NCI-H774 (cell line): ENCODE results near the gene NPB.
A peak's percentile ranks its signal among the peaks of the same experiment; 100 is the strongest.

Experiments
- DNase-seq: peaks from one replicate; lab custom pipeline; 2025; lab: John Stamatoyannopoulos, UW

NPB gene

DNA sequence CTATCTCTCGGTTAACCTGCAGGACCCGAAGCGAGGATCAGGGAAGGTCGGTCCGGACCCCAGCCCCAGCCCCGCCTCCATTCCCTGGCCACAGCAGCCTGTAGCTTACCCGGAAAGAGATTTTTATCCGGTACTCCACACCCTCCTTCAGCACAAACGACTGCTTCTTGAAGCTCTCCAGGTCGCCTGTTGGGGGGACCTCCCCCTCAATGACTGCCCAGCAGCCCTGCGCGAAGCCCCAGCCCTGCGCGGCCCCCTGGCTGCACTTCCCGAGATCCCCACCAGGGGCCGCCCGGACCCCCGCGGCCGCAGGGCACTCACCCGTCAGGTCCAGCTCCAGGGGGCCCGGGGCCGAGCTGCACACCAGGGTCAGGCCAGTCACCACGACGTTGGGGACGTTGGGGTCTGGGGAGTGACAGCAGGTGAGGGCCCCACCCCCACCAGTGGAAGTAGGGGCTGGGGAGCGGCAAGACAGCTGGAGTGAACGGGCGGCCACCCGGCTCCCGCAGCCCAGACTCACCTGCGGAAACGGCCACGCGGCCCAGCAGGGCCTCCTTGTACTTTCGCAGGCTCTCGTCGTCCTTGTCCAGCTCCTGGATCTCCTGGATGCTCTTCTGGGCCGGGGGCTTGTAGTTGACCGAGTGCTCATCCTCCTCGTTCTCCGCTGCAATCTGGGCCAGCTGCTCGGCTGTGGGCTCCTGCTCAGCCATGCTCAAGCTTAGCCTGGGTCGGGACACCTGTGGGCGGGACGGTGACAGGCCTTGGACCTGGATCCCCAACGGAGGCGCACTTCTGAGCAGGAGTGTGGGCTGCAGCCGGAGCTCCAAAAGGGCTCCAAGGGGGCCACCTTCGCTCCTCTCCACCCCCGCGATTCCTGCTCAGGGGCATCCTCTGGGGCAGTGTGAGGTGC lies 32.6 kb upstream of the NPB start:
- no peak for DNase-seq

DNA sequence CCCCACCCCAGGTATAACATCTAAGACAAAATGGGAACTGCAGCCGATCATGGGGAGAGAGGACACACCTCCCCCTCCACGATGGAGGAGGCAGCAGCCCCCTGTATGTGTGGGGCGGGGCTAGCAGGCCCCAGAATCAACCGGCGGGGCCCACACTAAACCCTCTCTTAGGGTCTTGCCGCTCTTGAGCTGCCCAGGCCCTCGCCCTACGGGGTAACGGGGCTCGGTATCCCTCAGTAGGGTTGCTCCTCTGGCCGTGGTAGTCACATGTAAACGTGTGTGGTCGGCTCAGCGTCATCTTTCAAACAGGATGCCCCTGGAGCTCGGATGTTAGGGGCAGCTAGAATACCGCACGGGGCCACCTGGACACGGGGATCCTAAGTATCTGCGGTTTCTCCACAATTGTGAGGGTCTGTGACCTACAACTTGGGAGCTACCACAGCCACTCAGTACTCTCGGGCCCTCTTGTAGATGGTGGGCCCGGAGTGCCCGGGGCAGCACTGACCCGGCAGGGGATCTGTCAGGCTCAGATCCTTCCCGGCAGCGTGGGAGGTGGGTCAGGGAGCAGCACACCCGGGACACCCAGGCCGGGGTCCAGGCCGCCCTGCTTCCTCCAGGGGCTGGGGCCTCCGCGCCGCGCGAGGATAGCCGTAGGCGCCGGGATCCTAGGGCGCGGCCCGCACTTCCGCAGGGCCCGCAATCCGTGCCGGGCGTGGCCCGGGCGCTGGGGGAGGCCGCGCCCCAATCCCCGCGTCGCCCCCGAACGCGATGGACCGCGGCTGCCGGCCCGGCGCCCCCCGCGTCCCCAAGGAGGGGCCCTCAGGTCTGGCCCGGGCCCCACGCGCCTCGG lies 31.7 kb upstream of the NPB start:
- no peak for DNase-seq

DNA sequence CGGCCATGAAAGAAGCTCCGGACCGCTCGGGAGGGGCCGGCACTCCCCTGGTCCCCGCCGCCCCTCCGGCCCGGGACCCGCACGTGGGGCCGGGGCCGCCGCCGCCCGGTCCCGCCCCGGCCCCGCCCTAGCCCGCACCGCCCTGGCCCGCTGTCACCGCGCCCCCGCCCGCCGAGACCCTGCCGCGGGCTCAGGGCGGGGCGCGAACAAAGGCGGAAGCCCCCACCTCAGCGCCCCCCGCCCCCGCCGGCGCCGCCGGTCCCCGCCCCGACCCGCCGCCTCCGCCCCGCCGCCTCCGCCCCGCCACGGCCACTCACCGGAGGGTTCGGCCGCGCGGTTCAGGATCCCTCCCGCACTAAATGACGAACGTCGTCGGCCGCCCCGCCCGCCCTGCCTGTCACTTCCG lies 31.1 kb upstream of the NPB start, which contains the start of gene ARHGDIA:
Gene ARHGDIA (minus strand): TSS at position 357 of the 406 bp plus-strand sequence. CDS start 1,407 bp downstream, outside the sequence.
- DNase-seq = no peak

DNA sequence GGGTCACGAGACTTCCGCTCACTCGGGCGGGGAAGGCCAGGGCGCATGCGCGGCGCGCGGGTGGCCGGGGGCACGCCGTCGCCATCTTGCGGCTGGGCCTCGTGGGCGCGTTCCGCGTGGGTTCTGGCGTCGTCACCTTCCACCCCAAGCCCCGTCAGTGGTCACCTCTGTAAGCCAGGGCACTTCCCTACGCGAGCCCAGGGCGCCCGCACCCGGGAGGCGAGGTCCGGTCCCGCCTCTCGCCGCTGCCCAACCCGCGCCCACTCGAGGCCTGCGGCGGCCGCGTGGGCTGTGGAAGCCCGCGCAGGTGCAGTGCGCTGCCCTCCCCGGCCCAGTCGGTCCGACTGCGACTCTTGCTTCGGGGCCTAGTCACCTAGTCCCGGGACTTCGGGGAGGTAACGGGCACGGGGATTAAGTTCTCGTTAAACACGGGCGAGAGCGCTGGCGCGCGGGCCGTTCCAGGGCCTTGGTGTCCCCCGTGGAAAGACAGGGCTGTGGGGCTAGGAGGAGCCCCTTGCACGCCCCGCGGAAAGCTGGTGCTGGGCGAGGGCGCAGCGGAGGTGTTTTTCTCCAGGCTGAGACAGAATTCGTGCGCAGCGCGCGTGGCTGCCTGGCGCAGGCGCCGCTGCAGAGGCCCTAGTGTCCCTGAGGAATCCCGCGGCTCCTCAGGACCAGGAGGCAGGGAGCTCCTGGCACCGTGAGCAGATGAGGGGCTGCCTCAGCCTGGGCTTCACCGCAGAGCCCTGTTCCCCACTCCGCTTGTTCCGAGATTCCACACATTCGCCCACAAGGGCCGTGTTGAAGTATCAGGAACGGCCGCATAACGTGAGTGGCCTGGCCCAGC lies 30.4 kb upstream of the NPB start:
- DNase-seq = peak; percentile 96

DNA sequence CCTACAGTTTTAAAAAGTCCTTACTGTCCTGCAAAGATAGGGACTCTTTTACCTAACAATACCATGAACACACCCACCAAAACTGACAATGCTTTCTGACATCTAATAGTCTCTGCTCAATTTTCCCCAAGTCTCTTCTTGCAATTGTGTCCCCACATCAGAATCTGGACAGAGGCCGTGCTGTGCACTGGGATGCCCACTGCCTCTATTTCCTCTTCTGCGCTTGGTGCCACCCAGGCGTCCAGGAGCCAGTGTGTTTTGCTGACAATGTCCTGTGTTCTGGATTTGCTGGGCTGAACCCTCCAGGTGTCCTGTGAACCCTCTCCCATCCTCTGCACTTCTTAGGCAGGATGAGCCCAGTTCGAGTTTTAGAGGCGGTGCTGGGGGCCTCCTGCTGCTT lies 24.5 kb upstream of the NPB start:
- DNase-seq = no peak

DNA sequence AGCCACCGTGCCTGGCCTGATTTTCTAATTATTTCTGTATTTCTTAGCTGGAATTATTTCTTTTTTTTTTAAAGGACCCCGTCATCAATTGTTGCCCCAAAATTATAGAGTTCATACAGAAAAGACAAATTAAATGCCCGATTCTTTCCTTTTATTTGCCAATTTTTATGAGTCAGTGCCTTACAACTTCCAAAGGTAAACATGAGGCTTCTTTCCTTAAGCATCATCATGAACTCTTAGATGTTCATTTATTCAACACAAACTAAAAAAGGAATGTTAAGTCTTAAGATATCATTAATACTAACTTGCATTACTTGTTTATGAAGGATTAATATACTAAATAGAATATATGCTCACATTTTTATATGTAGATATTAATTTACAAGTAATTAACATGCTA lies 23.7 kb upstream of the NPB start:
- no peak for DNase-seq

DNA sequence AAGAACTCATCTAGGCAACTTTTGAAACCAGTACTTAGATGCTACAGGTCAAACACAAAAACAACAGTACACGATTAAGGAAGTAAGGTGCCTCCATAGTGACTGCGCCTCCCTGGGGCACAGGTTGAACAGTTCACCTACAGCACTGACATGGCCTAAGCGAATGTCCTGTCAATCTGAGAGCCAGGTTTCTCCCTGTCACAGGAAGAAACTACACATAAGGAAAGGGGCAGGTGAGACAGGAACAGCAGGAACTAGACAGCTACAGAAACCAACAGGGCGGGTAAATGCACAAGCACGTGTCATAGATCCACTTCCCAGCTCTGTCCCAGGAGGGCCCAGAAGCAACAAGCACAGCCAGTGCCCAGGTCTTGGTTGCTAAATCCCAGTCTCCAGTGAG lies 22.9 kb upstream of the NPB start:
- DNase-seq = no peak

DNA sequence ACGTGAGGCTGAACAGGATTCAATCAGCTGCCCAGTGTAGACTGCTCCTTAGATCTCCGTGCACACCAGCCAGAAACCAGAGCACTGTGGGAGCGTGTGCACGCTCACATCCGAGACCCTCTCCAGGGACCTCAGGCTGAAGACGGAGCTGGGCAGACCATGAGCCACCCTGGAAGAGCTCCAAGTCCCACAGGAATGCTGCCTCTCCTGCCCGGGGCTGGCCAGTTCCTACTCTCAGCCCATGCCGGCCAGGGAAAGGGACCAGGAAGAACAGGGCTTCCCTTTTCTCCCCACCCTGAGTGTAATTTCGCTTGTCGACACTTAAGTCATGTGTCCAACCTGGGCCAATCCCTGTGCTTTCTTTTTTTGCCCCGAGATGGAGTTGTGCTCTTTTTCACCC lies 17.5 kb upstream of the NPB start:
- DNase-seq = no peak

DNA sequence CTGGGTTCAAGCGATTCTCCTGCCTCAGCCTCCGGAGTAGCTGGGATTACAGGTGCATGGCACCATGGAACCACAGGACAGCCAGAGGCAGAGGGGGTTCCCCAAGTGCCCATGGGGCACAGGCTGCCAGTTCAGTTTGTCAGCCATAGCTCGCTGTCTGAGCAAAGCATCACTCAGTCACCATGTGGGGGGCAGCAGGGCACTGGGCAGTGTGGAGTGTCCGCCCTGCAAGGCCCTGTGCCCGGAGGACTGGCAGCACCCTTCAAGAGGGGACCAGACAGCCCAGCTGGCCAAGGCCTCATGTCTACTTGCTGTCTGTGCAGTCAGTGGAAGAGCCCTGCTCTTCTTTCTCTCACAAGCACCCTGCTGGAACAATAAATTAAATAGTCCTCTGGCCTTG lies 17.1 kb upstream of the NPB start:
- no peak for DNase-seq

DNA sequence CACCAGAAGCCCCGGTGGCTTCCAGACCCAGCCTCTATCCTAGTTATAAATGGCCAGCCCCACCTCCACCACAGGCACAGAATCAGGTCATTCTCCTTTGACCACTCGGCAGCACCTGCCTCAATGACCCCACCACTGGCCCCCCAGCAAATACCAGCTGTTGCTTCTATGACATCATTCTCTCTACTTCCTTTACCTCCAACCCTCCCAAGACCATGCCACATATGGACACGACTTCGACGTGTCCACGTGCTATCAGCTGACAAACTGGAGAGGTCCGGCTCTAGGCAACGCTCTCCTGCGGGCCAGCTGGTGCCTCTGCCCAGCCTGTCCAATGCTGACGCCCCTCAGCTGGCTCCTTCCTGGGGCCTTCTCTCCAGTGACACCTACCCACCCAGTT lies 16.6 kb upstream of the NPB start:
- no peak for DNase-seq

DNA sequence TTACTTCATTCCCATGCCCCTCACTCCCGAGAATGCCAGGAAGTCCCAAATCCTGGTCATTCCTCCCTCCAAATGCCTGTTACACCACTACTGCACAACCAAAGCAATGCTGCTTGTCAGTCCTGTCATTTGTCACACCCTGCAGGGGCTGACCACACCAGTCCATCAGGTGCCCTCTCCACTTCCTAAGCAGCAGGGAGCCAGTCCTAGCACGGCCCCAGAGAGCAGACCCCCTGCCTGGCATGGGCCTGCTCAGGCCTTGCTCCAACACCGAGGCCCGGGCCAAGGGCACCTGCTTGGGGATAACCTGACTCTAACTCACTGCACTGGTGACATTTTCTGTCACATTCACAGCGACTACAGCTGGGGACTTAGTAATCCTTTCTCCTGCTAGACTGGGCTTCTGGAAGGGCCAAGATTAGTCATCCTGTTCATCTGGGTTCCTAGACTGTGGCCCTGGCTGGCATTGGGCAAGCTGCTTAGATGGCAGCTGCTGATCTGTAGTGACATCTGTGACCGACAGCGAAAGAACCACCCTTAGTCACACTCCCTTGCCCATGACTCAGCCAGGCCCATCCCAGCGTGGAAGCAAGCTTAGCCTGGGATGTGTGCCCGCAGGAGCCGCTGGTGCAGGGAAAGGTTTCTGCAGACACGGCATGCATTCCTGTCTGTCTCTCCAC lies 16.0 kb upstream of the NPB start:
- DNase-seq = no peak

DNA sequence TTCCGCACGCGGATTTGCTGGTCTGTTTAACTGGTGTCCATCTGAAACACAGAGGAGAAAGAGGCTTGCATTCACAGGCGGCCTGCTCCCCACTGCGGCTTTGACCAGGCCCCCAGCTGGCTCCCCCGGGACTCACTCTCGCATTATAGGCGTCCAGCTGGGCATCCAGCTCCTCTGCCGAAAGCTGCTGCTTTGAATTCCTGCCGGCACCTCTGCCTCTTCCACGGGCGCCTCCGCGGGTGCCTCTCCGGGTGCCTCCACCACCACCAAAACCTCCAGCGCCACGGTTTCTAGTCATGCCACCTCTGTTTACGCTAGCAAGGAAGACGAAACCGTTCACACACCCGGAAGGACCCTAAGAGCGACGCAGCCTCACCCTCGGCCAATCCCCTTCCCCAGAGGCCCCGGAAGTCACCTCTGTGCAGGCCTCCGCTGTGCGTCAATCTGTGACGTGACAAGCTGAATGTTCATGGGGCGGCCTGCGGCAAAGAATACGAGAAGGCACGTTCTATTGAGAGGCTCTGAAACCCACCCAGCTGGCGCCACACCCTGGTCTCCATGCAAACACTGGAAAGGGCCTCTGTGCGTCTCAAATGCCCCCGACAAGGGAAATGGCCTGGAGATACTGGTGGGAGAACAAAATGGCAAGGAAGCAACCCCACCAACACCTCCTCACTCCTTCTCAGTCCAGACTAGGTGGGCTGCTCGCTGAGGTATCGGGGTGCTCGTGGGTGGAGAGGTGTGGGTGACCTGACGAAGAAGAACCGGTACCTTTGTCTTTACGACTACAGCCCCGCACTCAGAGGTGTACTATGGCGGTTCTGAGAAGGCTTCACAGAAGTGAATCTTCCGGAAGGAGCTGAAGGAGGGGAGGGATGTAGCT lies 13.7 kb upstream of the NPB start:
- no peak for DNase-seq

DNA sequence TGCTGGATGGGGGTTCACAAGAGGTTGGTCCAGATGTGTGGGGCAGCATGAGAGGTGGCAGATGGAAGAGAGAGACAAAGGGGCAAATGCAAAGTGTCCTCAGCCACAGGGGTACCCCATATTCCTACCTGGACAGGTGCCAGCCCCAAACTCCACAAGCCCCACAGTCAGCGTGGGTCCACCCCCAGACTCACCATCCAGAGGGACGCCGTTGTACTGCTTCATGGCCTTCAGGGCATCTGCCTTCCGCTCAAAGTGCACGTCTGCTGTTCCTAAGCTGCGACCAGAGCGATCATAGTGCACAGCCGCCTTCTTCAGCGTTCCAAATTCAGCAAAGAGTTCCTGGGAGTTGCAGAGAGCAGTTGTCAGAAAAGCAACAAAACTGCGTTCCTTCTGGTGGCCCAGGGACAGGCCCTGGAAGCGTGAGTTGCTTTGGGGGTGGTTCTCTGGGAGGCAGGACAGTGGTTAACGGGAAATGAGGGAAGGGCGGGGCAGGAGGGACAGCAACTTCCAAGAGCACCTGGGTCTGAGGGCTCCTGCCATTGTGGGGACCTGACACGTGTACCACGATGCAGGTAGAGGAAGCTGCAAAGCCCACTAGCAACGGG lies 12.9 kb upstream of the NPB start:
- no peak for DNase-seq

DNA sequence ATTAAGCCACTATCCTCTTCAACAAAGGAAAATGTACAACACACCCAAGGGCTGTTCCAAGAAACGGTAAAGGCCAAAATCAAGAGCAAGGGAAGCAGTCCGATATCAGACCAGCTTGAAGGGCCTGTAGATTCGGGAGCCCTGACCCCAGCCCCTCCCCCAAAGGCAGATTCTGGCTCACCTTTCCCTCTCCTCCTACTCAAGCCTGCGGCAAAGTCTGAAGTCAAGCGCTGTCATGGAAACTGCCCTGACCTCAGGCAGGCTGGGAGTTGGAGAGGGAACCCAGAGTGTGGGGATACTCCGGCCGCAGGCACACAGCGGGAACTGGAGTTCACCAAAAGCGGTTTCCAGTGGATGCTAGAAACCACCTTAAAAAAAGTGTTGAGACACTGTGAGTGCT lies 12.4 kb upstream of the NPB start:
- no peak for DNase-seq

DNA sequence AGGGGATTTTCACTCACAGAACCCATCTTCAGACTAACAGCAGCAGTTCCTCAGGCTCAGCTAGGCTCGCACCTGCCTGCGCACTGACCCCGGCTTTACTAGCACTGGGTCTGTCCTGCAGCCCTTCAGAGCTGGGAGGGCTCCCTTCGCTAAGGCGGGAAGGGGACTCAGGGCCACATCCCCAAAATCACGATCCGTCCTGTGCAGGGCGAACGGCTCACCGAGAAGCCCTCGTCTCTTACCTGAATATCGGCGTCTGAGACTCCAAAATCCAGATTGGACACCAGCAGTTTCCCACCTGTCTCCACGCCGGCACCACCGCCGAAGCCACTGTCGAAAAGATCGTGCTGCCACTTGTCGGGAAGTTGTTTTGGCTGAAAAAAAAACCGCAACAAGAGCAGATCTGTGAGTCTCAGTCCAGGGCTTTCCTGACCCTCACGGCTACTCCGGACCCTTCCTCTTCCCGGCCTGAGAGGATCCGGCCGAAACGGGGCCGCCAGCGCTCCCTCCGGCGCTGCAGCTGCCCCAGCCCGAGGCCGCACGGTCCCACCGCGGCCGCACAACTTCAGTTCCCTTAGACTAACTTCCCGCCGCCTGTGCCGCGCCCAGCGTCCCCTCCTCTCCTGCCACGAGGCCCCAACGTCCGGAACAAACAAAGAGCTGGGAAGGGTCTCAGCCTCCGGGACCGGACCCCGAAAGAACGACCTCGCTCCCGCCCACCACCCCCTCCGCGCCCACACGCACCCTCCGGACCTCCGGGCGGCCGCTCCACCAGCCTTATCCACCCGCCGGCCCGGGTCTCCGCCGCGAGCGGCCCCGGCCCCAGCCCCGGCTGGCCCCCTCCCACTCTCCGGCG lies 11.4 kb upstream of the NPB start:
- DNase-seq = no peak

DNA sequence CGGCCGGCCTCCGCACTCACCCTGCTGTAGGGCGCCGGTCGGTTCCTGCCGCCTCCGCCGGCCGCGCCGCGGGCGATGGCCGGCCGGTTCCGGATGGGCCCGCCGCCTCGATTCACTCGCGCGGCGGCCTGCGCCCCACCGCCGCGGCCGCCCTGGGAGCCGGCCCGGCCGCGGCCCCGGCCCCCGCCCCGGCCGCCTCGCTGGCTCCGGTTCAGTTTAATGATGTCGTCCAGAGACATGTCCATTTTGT lies 10.8 kb upstream of the NPB start:
- no peak for DNase-seq

DNA sequence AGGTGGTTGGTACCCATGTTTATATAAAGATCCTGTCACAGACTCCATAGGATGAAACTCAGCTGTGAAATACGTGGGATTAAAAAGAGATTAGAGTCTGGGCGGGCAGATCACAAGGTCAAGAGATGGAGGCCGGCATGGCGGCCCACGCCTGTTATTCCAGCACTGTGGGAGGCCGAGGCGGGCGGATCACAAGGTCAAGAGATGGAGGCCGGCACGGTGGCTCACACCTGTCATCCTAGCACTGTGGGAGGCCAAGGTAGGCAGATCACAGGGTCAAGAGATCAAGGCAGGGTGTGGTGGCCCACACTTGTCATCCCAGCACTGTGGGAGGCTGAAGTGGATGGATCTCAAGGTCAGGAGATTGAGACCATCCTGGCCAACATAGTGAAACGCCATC lies 6.6 kb upstream of the NPB start:
- no peak for DNase-seq

DNA sequence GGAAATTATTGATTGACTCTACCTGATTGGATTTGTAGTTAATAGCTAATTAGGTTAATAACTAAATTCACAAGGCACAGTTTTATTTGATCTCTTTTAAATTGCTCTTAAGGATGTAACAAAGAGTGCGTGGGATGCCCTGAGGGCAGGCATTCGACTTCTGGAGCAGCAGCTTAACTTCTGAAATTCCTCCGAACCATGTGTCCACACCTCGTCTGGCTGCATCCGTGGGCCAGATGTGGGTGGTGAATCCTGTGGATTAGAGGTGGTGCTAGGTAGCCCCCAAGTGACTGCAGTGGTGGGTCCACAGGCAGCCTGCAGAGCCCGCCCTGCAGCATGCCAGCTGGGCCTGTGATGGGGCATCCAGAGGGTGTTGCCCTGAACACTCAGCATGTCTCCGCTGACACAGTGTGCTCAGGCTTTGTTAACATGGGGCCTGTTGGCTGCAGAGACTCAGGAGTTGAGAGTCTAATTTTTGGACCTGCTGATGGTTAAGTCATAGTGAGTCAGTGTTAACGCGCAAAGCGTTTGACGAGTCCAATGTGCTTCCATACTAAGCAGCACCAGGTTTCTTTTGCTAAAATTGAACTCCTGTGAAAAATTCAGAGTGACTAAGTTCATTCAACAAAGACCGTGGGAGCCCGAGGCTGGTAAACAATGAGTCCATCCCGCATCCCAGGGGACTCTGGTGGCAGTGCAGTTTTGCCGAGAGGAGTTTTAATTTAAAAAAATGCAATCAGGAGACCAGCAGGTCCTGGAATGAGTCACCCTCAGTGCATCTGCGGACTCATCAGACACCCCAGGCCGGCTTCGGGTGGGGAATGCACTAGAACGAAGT lies 3.8 kb upstream of the NPB start:
- no peak for DNase-seq

DNA sequence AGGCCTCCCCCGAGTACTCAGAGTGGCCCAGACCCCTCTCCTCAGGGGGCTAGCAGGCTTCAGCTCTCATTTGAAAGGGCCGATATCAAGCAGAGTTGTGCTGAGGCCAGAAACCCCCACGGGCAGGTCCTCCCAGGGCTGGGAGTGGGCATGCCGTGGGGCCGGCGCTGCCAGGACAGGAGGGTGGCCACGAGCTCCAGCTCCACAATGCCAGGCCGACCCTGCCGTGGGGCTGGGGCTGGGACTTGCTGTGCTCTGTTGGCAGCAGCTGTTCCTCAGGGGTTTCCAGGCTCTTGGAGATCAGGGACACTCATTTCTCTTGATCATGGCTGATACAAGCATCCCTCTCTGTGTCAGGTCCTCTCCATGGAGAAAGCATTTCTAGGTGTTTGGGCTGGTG lies 3.2 kb upstream of the NPB start:
- DNase-seq = no peak
